Right atrium auricular region (tissue), 2 donors: ENCODE data around the gene FMNL2. TPM values are rescaled to one million over a fixed set of nuclear protein-coding genes. Genes with fewer than 3 reads are reported as not detected.

ENCODE experiments used
- DNase-seq: peaks from one replicate; pipeline ENCODE4 v3.0.0-alpha.2; 2019; ENCODE audit warnings: low spot score
- H3K27ac ChIP-seq, 2 donors: fragments of 200-600 bp; sonication (generic); 1 replicate in 1 of 2; 2 replicates in 1 of 2; pipeline ENCODE4 v1.5.1; 2016 to 2019
- H3K27me3 ChIP-seq, 2 donors: fragments of 200-600 bp; sonication (generic); one replicate each; pipeline versions ENCODE4 v1.5.1 to v1.6.0; 2017 to 2019
- H3K36me3 ChIP-seq: fragments of 200-600 bp; sonication (generic); one replicate; pipeline ENCODE4 v1.5.1; 2016
- H3K4me1 ChIP-seq, 2 donors: fragments of 200-600 bp; sonication (generic); one replicate each; pipeline versions ENCODE4 v1.5.1 to v1.6.0; 2017 to 2019
- H3K4me3 ChIP-seq, 2 donors: fragments of 200-600 bp; sonication (generic); 1 replicate in 1 of 2; 2 replicates in 1 of 2; pipeline ENCODE4 v1.5.1; 2017 to 2019; ENCODE audit warnings: mild to moderate bottlenecking in 1 of 2, moderate library complexity in 1 of 2
- H3K9me3 ChIP-seq, 2 donors: fragments of 200-600 bp; sonication (generic); one replicate each; pipeline ENCODE4 v1.5.1; 2019
- CTCF ChIP-seq, 2 donors: fragments of 200-600 bp; sonication (generic); IDR thresholded peaks; one replicate each; pipeline ENCODE4 v1.5.1; 2019; ENCODE audit warnings: antibody characterized with exemption in 2 of 2
- total RNA-seq, 2 donors: library from RNA; depleted of rRNA; stranded (reverse); fragments of >200 nt; gene quantifications; one replicate each; pipeline ENCODE4 v1.1.0, GENCODE V29; 2016

FMNL2 gene
- total RNA-seq, 2 donors from 2014 or later: 6.0 to 11.5 TPM

DNA sequence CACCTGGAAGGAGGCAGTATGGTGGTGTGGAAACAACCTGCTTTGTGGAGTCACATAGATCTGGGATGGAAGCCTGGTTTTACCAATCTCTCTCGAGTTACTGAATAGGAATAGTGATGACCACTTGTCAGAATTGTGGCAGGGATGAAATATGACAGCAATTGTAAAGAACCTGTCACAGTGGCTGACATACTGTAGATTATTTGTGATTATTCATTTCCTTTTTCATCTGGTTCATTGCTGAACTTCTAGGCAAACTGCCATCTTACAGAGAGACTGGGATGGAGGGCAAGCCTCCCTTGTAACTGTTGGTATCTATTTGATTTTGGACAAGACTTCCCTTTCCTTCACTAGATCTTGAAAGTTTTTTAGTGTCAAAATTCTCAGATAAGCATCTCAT lies 42.0 kb downstream of the FMNL2 start:
- Histone ChIP-seq H3K27ac (no peak overlapping the region), H3K4me1 (peaks cover 0 to 3% of the 10 kb centered on the region in 2 donors), H3K36me3 (no peaks in the 10 kb centered on the region), H3K4me3 (no peak overlapping the region), H3K27me3 (no peaks in the 10 kb centered on the region), H3K9me3 (no peaks in the 10 kb centered on the region)
- DNase-seq: no peak
- TF ChIP-seq CTCF (IDR thresholded peaks at IDR 0.05): no peak

DNA sequence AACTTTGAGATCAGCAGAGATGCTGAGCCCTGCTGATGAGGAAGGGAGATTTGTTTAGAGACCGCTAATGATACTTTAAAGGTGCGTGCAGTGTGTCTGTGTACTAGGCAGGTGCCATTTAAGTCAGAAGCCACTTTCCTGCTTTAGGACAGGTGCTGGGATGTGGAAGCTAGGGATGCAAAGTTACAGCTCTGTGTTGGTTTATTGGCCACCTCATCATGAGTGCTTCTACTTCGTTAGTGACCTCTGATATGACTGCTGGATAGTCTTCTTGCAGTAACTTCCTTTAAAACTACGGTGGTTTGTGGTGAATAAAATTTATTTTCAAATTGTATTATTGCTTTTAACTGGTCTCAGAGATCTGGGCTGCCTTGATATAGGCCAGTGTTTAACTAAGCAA lies 44.1 kb downstream of the FMNL2 start:
- H3K27ac ChIP-seq: no peak overlapping the region

GRCh38 chr2:152380261-152381055 lies 45.5 kb downstream of the FMNL2 start:
- no peak for TF ChIP-seq CTCF (IDR thresholded peaks at IDR 0.05)
- H3K27me3 ChIP-seq: no peaks in the 10 kb centered on the region
- no peaks in the 10 kb centered on the region for H3K4me1 ChIP-seq
- H3K36me3 ChIP-seq: no peaks in the 10 kb centered on the region
- no peak for DNase-seq
- no peak overlapping the region for H3K27ac ChIP-seq
- no peaks in the 10 kb centered on the region for H3K9me3 ChIP-seq
- H3K4me3 ChIP-seq: no peak overlapping the region

More for the DNA sequence above, 44.1 kb downstream of the FMNL2 start:
- Histone ChIP-seq H3K4me1 (no peaks in the 10 kb centered on the region), H3K9me3 (no peaks in the 10 kb centered on the region), H3K36me3 (no peaks in the 10 kb centered on the region), H3K4me3 (no peak overlapping the region), H3K27me3 (no peaks in the 10 kb centered on the region)
- DNase-seq: no peak
- TF ChIP-seq CTCF (IDR thresholded peaks at IDR 0.05): no peak

DNA sequence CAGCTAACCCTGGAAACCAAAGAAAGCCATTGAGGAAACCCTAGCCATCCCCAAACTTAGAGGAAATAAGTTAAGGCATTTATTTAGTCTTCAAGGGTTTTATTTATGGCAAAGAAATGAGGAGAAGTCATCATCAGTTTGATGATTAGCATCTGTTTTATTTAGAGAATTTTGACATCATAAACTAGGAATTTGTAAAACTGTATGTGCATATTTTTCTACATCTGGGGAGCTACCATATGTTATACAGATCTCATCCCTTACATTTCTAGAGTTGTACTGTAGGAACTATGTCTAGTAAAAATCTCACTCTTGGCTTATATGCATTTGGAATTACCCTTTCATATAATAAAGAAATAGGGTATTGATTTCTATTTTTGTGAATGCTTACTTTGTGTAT lies 48.7 kb downstream of the FMNL2 start:
- no peak for DNase-seq
- no peaks in the 10 kb centered on the region for H3K36me3 ChIP-seq
- no peak for TF ChIP-seq CTCF (IDR thresholded peaks at IDR 0.05)
- H3K4me3 ChIP-seq: no peak overlapping the region
- no peaks in the 10 kb centered on the region for H3K27me3 ChIP-seq
- no peaks in the 10 kb centered on the region for H3K9me3 ChIP-seq
- no peaks in the 10 kb centered on the region for H3K4me1 ChIP-seq
- no peak overlapping the region for H3K27ac ChIP-seq

DNA sequence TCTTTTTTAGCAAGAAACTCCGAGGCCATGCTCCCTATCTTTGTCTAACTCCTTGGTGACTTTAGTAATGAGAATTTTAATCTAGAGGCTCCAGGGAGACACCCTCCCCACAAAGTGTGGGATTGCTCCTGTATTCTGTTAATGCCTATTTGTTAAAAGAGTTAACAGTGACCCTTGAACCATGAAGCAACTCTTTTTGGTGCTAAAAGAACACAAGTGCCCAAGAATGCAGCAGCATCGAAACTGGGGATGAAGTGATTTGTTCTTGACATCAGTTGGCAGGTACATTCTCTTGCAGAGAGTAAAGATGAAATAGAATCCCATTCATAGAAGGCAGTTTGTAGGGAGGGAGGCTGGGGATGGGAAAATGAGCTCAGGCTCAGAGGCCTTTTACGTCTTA lies 50.0 kb downstream of the FMNL2 start:
- Histone ChIP-seq H3K36me3 (no peaks in the 10 kb centered on the region), H3K27ac (no peak overlapping the region), H3K27me3 (no peaks in the 10 kb centered on the region), H3K9me3 (no peaks in the 10 kb centered on the region), H3K4me1 (no peaks in the 10 kb centered on the region), H3K4me3 (no peak overlapping the region)
- no peak for DNase-seq
- TF ChIP-seq CTCF (IDR thresholded peaks at IDR 0.05): no peak

DNA sequence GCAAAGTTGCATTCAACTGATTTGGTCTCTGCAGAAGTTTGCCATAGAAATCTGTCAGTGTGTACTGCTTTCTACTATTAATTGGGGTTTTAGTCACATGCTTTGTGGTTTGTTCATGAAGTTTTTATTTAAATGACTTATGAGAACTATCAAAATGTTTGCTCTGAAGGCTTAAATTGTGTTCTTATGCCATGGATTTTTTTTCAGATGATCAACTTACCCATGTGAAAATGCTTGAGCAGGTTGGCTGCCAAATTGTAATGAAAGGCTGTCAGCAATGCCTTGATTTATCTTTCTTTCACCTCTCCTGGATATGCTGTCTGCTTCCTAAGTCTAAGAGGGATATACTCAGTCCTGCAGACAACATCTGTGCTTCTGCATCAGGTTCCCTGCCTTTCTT lies 50.7 kb downstream of the FMNL2 start:
- H3K27ac ChIP-seq: no peak overlapping the region
- H3K4me1 ChIP-seq: no peaks in the 10 kb centered on the region
- no peaks in the 10 kb centered on the region for H3K36me3 ChIP-seq
- TF ChIP-seq CTCF (IDR thresholded peaks at IDR 0.05): no peak
- no peaks in the 10 kb centered on the region for H3K27me3 ChIP-seq
- no peak overlapping the region for H3K4me3 ChIP-seq
- no peak for DNase-seq
- no peaks in the 10 kb centered on the region for H3K9me3 ChIP-seq
